DLD1 (cell line): ENCODE results near the gene THRAP3.
"Not testable (repeated sequence)": the region's sequence is repeated elsewhere in the genome, so short reads cannot be mapped to it uniquely, and the experiment has no call there.

ENCODE experiments used
- in situ Hi-C: cut with HindIII; loops from 2 replicates; pipeline ENCODE4 v1.10.0; 2017; ENCODE audit warnings: low sequenced_read_pairs

The THRAP3 gene

DNA sequence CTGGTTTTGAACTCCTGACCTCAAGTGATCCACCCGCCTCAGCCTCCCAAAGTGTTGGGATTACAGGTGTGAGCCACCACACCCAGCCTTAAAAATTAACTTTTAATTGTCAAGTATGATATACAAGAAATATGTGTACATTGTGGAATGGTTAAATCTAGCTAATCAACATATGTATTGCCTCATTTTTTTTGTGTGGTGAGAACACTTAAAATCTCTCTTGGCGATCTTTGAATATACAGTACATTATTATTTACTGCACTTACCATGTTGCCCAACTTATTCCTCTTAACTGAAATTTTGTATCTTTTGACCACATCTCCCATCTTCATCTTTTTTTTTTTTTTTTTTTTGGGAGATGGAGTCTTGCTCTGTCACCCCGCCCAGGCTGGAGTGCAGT, 23.3 kb downstream of the THRAP3 start:
- in situ Hi-C loops: no loop called here

DNA sequence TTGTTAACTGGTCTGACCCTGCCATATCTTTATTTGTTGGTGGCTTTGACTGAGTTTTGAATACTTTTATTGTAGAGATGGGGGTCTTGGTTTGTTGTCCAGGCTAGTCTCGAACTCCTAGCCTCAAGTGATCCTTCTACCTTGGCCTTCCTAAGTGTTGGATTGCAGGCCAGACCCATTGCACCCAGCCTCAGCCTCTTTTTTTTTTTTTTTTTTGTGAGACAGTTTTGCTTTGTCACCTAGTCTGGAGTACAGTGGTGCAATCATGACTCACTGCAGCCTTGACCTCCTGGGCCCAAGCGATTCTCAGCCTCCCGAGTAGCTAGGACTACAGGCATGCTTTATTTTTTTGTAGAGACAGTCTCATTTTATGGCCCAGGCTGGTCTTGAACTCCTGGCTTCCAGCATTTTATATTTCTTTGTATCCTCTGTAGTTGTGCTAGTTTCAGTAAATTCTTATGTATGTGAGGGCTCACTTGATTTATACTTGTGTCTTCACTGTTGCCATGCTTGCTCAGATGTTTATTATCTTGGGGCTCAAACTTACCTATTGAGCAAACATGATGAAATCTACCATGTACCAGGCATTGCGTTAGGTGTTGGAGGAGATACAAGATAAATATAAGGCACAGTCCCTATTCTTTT, 24.1 kb downstream of the THRAP3 start:
- in situ Hi-C loops: no loop called here

DNA sequence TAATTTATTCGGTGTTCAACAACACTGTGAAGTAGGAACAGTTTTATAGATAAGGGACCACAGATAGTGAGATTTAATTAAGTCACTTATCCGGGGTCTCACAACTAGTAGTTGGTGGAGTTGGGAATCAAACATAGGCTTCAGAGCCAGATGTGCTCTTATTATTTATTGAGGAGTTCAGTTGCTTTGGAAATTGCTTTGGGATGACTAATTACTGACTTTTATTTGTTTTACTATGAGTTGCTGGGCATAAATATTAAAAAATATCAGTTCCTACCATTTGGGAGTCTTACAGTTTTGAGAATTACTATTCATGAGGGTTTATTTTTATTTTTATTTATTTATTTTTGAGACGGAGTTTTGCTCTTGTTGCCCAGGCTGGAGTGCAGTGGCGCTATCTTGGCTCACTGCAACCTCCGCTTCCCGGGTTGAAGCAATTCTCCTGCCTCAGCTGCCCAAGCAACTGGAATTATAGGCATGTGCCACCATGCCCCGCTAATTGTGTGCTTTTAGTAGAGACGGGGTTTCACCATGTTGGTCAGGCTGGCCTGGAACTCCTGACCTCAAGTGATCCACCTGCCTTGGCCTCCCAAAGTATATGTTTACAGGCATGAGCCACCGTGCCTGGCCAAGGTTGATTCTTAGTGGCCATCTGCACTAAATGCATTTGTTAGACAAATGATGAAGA, 27.7 kb downstream of the THRAP3 start:
- in situ Hi-C loops: no loop called here

DNA sequence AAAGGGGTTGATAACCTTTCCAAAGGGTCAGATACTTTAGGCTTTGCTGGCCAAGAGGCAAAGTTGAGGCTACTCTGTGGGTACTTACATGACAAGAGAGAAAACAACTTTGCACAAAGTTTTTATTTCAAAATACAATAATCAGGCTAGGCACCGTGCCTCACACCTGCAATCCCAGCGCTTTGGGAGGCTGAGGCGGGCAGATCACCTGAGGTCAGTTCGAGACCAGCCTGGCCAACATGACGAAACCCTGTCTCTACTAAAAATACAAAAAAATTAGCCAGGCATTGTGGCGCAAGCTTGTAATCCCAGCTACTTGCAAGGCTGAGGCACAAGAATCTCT, 28.2 kb downstream of the THRAP3 start:
- in situ Hi-C loops: not testable (repeated sequence)

DNA sequence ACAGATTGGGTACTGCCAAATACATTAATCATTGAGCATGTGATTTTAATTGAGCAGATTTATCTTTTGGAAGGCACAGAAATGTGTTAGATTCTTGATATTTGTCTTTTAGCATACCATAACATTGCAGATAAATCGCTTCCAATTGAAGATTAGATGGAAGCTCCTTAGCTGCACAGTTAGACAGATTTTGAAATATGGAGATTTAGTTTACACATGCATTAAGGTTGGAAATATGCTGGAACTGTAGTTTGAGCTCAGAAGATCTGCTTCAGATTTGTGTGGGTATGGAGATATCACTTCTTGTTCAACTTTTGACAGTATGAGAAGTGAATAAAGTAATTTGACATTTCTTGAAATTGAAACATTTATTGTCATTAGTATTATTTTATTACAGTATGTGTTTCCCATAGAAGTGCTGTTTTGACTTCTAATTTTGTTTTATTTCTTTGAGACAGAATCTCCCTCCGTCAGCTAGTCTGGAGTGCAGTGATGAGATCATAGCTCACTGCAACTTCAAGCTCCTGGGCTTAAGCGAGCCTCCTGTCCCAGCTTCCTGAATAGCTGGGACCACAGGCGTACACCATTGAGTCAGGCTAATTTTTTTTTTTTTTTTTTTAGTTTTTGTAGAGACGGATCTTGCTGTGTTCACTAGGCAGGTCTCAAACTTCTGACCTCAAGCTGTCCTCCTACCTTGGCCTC, 29.1 kb downstream of the THRAP3 start:
- in situ Hi-C loops: no loop called here

DNA sequence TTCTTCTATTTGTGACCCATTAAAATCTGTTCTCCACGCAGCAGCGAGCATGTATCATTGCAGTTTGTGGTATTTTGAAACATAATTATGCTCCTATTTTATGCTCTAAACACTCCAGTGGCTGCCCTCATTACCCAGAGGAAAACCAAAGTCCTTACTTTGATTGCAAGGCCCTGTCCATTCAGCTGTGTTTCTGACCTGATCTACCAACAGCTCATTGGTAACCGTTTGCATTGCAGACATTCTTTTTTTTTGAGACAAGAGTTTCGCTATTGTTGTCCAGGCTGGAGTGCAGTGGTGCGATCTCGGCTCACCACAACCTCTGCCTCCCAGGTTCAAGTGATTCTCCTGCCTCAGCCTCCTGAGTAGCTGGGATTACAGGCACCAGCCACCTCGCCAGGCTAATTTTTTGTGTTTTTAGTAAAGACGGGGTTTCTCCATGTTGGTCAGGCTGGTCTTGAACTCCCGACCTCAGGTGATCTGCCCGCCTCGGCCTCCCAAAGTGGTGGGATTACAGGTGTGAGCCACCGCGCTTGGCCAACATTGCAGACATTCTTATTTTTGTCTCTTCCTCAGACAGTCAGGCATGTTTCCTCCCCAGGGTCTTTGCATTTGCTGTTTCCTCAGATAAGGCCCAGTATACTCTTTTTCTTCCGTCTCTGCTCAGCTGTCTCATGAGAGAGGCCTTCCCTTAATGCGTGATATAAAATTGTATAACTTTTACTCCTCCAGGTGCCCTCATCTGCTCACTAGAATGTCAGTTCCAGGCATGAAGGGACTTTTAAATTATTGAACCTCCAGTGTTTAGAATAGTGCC, 32.5 kb downstream of the THRAP3 start:
- in situ Hi-C loops: no loop called here

DNA sequence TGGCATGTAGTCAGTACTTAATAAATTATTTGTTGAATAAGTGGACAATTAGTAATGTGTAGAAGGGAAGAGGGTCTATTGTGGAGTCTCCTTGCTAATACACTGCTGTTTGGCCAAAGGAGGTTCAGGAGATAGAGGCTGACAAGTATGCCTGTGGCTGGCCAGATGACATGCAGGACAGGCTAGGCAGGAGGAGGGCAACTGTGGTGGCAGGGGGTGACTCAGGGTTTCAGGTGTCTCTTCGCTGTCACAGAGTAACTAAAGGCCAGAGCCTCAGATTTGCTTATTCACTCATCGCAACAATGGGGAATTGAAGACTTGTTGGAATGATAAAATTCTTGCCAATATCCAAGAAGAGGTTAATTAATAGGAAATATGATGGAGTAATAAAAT, 33.1 kb downstream of the THRAP3 start:
- in situ Hi-C loops: no loop called here

DNA sequence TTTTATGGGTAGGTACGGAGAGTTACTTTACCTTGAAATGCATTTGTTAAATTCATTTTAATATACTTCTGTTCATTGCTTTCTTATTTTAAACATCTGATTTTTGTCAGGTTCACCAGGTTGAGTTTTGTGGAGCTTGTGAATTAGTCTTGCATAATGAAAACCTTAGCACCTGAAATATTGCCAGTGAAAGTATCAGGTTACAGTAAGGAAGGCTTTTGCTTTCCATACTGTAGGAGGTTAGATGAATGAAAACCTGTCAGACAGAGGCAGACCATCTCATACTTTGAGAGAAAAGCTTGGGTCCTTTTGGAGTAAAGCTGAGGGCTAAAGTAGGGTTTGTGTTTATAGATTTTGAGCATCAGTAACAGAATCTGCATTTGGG, 34.7 kb downstream of the THRAP3 start:
- in situ Hi-C loops: no loop called here

DNA sequence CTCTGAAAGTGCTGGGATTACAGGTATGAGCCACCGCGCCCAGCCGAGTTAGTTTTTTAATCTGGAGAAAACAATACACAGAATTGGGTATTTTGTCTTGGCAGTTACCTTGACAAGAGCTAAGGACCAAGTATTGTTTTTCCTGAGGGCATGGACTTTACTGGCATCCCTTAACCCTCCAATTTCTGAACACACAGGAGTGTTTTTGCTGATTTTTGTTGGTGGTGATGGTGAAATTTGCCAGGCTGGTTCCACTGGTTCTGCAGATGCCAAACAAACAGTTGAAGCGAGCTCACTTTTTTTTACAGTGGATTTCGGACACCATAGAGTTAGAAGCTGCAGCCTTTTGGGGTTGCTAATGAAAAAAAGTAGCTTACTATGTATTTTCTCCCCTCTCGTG, 44.7 kb downstream of the THRAP3 start:
- in situ Hi-C loops: no loop called here

DNA sequence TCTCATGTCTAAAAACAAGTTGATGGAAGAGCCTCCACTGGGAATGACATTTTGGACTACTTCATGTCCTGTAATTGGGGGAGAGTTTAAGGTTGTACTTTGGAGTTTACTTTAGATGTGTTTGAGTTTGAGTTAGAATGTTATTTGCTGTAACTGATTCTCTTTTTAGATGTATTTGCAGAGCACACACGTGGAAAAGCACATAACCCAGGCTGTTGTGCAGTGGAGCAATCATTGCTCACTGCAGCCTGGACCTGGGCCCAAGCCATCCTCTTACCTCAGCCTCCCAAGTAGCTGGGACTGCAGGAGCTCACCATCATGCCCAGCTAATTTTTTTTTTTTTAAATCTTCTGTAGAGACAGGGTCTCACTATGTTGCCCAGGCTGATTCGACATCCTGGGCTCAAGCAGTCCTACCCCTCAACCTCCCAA, 45.2 kb downstream of the THRAP3 start:
- in situ Hi-C loops: no loop called here

DNA sequence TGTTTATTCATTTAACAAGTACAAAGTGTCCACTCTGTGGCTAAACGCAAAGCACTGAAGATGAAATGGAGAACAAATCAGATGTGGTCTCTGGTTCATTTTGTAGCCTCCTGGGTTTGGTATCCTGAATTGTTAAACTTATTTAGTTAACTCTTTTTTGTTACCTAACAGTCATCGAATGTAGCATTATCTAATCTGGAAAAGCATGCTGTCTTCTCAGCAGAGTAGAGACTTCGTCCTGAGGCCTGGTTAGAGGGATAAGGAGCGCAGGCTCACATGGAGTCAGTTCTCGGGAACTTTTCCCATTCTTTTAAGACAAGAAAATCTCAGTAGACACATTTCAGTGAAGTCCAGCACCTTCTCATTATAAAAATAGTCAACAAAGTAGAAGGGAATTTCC, 48.8 kb downstream of the THRAP3 start:
- in situ Hi-C loops: no loop called here

DNA sequence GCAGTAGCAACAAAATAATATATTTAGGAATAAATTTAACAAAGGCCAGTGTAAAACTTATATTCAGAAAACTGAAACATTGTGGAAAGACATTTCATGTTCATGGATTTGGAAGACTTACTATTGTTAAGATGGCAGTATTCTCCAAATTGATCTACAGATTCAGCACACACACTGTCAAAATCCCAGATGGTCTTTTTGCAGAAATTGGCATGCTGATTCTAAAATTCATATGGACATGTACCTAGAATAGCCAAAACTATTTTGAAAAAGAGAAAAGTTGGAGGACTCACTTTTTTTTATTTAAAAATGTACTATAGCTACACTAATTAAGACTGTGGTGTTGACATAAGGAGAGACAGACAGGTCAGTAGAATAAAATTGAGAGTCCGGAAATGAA, 50.0 kb downstream of the THRAP3 start:
- in situ Hi-C loops: no loop called here

DNA sequence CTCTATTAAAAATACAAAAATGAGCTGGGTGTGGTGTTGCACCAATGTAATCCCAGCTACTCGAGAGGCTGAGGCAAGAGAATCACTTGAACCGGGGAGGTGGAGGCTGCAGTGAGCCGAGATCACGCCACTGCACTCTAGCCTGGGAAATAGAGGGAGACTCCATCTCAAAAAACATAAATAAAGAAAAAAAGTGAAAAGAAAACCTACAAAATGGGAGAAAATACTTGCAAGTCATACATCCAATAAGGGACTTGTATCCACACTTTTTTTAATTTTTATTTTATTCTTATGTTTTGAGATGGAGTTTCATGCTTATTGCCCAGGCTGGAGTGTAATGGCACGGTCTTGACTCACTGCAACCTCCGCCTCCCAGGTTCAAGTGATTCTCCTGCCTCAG, 52.4 kb downstream of the THRAP3 start:
- in situ Hi-C loops: loop anchor here (25.0 kb wide), 1 partner anchor 139 kb away; the partner anchor contains the start of genes COL8A2 and TRAPPC3

DNA sequence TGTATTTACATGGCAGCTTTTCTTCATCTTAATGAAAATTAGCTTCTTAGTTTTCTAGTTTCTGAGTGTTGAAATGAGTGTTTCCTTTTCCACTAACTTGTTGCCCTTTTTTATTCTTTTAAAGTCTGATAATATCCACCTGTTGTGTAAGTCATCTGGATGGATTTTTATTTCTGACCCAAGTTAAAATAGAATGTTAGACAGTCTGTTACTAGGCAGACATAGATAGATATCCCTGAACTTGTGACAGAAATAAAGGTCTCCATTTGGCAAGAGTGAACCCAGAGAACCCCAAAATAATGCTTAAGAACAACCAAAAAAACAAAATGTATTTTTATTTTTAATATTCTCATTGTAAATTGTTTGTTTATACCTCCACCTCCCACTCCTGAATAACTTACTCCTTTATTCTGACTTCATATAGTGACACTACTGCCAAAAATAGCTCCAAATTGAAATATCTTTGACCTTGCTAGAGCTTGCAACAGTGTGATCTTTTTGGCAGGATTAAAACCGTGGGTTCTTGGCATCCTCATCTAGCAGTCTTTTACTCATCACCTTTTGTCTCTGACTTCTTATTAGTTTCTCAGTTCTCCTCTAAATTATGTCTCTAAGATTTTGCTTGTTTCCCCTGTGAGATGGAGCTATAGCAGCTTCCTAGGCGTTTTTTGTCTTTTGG, 55.0 kb downstream of the THRAP3 start:
- in situ Hi-C loops: loop anchor here (25.0 kb wide), 1 partner anchor 142 kb away; the partner anchor contains the start of genes COL8A2 and TRAPPC3

DNA sequence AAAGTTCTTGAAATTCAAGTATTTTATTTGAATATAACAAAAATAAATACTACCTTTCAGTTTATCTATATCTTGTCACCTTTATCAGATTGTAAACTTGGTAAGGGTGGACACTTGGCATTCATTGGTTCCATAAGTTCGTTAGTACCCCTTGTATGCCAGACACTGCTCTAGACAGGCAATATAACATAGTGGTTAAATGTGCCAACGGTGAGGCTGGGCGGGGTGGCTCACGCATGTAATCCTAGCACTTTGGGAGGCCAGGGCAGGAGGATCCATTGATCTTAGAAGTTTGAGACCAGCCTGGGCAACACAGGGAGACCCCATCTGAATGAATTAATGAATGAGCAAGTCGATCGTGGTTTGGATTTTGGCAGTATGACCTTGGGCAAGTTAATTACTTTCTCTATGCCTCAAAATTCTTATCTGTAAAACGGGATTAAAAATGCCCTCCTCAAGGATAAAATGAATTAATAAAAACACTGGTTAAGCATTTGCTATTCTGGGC, 55.6 kb downstream of the THRAP3 start:
- in situ Hi-C loops: loop anchor here (10.0 to 25.0 kb wide), 2 partner anchors 55 to 143 kb away; partner anchors contain the start of genes COL8A2, THRAP3 and TRAPPC3

DNA sequence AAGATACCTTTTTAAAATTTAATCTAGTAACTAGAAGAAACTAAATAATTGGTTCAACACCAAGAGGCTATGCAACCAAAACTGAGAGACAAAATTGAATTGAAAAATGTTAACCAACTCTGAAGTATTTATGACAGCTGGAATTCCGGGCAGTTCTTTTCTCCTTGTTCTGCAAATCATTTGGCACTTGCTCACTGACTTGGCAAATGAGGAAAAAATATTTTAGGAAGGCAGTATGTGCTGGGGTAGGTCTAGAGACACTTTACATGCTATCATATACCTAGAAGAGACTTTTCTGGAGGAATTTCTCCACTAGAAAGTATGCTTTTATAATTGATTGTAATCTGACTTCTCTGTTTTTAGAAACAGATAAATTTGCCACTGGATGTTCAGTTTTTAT, 59.8 kb downstream of the THRAP3 start:
- in situ Hi-C loops: loop anchor here (10.0 to 25.0 kb wide), 2 partner anchors 59 to 147 kb away; partner anchors contain the start of genes COL8A2, THRAP3 and TRAPPC3

DNA sequence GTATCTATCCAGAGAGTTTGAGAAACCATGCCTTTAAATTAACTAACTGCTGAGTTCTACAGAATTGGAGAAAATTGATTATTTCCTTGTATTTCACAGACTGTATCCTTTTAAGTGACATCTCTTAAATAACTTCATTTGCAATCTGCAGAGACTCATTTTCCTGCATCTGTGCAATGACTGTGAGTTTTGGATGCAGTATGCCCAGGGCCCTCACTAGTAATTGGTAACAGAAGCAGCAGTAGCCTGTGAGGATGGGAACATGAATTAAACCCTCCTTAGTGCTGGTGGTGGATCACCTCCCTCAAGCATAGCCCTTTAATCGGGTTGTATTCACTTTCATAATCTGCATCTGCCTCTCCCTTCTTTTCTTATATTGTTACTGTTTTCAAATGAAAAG, 60.3 kb downstream of the THRAP3 start:
- in situ Hi-C loops: loop anchor here (10.0 to 25.0 kb wide), 2 partner anchors 60 to 147 kb away; partner anchors contain the start of genes COL8A2, THRAP3 and TRAPPC3

DNA sequence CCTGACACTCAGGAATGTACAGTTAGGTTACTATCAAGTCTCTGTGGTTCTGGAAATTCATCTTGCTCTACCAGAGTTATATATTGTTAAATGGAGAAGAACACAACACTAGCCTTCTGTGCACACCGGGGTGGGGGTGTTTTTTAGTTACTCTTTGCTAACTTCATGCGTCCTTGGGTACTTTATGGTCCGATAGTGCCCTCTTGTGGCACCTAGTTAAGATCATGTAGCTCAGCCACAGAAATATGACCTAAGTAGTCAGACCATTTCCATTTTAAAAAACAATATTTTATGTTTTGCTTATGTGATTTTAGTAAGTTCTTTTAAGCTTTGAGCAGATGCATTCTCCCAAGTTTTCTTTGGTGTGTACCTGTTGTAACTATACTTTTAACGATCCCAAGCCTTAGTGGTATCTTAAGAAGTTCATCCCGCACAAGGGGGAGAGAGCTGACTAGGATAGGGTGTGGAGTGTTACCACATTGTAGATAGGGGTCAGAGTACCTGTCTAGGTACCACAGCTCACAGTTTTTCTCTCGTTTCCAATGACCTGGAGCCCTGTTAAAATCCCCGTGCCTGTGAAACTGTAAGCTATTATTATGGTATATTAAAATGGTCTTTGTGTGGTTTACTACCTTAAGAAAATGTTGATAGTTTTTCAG, 61.3 kb downstream of the THRAP3 start:
- in situ Hi-C loops: loop anchor here (10.0 to 25.0 kb wide), 2 partner anchors 61 to 148 kb away; partner anchors contain the start of genes COL8A2, THRAP3 and TRAPPC3

DNA sequence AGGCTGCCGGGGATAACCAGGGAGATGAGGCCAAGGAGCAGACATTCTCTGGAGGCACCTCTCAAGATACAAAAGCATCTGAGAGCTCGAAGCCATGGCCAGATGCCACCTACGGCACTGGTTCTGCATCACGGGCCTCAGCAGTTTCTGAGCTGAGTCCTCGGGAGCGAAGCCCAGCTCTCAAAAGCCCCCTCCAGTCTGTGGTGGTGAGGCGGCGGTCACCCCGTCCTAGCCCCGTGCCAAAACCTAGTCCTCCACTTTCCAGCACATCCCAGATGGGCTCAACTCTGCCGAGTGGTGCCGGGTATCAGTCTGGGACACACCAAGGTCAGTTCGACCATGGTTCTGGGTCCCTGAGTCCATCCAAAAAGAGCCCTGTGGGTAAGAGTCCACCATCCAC, 62.6 kb downstream of the THRAP3 start:
- in situ Hi-C loops: loop anchor here (10.0 to 25.0 kb wide), 2 partner anchors 62 to 150 kb away; partner anchors contain the start of genes COL8A2, THRAP3 and TRAPPC3
